ENCODE results near the gene MTARC2.

- no peak for TF ChIP-seq CTCF (IDR thresholded peaks at IDR 0.05)
- TF ChIP-seq EZH2 (IDR thresholded peaks at IDR 0.05; ENCODE audit: borderline replicate concordance, insufficient read depth, low read depth, low read length, poor library complexity, severe bottlenecking), result no peak
Measured at GRCh38 chr1:220783453-220783852, 35.3 kb downstream of the MTARC2 start.

All from B cell (primary cell).